GM12891 (cell line): ENCODE results near the gene SRGAP3.

Experiments
- POLR2A ChIP-seq: IDR thresholded peaks from 2 replicates; pipeline ENCODE4 v1.6.1; 2011; ENCODE audit warnings: low read depth, low read length, control low read depth
- POLR2AphosphoS5 ChIP-seq: IDR thresholded peaks from 2 replicates; pipeline ENCODE4 v1.6.1; 2011; ENCODE audit warnings: low read depth, low read length, control low read depth
- SPI1 ChIP-seq: IDR thresholded peaks from 2 replicates; pipeline ENCODE4 v1.6.1; 2011; ENCODE audit warnings: low read depth, low read length, control low read depth
- TAF1 ChIP-seq: IDR thresholded peaks from 2 replicates; pipeline ENCODE4 v1.6.1; 2011; ENCODE audit warnings: low read depth, low read length, control low read depth

DNA sequence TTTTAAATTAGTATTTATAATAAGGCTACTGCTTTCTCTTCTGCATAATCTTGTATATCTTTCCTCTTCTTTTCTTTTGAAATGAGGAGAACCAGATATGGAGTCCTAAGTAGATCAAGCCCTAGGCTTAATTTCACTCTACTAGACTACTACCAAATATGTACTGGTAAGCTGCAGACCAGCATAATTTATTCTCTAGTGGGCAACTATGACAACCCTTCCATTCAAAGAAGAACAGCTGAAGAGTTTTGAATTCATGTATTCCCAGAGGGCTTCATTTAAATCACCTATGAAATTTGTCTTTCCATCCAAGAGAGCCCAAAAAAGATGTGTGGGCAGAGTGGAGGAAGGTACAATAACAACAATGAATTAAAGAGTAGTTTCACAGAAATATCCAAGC lies 296.1 kb downstream of the SRGAP3 start:
- TF ChIP-seq TAF1 (no peak), POLR2A (no peak), SPI1 (no peak), POLR2AphosphoS5 (no peak)
